ENCODE measurements around the gene CFAP46.

Gene CFAP46

DNA sequence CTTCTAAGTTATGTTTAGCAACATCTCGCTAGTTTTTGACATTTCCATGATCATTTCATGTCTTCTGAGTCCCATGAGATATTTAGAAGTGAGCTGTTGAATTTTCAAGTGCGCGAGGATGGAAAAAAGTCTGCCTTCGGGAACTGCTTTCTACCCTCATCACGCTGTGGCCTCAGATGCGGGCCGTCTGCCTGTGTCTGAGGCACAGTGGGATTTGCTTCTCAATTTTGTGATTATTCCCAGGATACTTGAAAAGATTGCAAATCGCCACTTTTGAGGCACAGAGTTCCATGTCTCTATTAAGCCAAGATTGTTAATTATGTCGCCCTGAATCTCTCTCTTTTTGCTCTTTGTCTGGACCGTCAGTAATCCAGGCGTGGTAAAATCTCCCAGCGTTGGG is 125.7 kb downstream of the CFAP46 start:
- H3K9me3 ChIP-seq (ENCODE audit: control insufficient read depth, insufficient read depth, low read length) = 0 out of 2 replicates have a peak, but pooled peaks cover 4% of the 10 kb centered on the region
- no peak overlapping the region for H3K4me3 ChIP-seq (ENCODE audit: low read depth, low read length)
- H3K9ac ChIP-seq (ENCODE audit: low read depth, low read length) = no peak overlapping the region
- no peaks in the 10 kb centered on the region for H3K27me3 ChIP-seq (ENCODE audit: control insufficient read depth, insufficient read depth, low read length)
- no peaks in the 10 kb centered on the region for H3K4me1 ChIP-seq (ENCODE audit: control insufficient read depth, insufficient read depth, low read length)
- H3K27ac ChIP-seq (ENCODE audit: low read depth, low read length) = no peak overlapping the region
- no peaks in the 10 kb centered on the region for H3K36me3 ChIP-seq (ENCODE audit: control insufficient read depth, insufficient read depth, low read length)

DNA sequence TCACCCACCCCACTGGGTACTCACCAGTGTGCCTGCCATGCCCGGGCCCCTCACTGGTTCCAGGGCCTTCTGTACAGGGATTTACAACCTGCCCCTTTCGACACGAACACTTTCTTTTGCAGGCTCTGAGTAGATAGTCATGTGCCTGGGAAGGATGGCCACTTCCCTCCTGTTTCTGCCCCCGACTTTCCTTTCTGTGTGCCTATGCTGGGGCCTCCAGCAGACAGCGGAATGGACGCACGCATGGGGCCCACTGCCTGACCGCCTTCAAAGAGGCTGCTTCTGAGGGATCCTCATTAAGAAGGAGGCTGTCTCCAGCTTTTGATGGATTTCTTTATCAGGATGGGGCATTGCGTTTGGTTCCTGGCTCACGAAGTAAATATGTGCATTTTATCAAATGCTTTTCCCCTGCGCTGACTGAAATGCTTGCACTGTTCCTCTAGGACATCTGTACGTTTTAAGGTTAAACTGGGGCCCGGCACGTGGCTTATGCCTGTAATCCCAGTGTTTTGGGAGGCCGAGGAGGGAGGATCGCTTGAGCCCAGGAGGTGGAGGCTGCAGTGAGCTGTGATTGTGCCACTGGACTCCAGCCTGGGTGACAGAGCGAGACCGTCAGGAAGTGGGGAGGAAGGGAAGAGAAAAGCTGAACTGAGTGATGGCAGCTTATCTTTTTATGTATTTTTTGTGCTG is 127.1 kb downstream of the CFAP46 start:
- no peaks in the 10 kb centered on the region for H3K27me3 ChIP-seq (ENCODE audit: control insufficient read depth, insufficient read depth, low read length)
- no peak overlapping the region for H3K27ac ChIP-seq (ENCODE audit: low read depth, low read length)
- H3K4me1 ChIP-seq (ENCODE audit: control insufficient read depth, insufficient read depth, low read length) = no peaks in the 10 kb centered on the region
- H3K9ac ChIP-seq (ENCODE audit: low read depth, low read length) = no peak overlapping the region
- H3K36me3 ChIP-seq (ENCODE audit: control insufficient read depth, insufficient read depth, low read length) = no peaks in the 10 kb centered on the region
- no peak overlapping the region for H3K4me3 ChIP-seq (ENCODE audit: low read depth, low read length)
- 0 out of 2 replicates have a peak, but pooled peaks cover 4% of the 10 kb centered on the region for H3K9me3 ChIP-seq (ENCODE audit: control insufficient read depth, insufficient read depth, low read length)

- Histone ChIP-seq H3K4me1 (ENCODE audit: control insufficient read depth, insufficient read depth, low read length) (no peaks in the 10 kb centered on the region), H3K4me3 (ENCODE audit: low read depth, low read length) (no peak overlapping the region), H3K36me3 (ENCODE audit: control insufficient read depth, insufficient read depth, low read length) (no peaks in the 10 kb centered on the region), H3K27me3 (ENCODE audit: control insufficient read depth, insufficient read depth, low read length) (no peaks in the 10 kb centered on the region), H3K27ac (ENCODE audit: low read depth, low read length) (no peak overlapping the region), H3K9me3 (ENCODE audit: control insufficient read depth, insufficient read depth, low read length) (0 out of 2 replicates have a peak, but pooled peaks cover 3% of the 10 kb centered on the region), H3K9ac (ENCODE audit: low read depth, low read length) (no peak overlapping the region)
Measured at GRCh38 chr10:132814469-132814856, 127.9 kb downstream of the CFAP46 start.

GRCh38 chr10:132813560-132814468 is 128.6 kb downstream of the CFAP46 start:
- Histone ChIP-seq H3K9ac (ENCODE audit: low read depth, low read length) (no peak overlapping the region), H3K27me3 (ENCODE audit: control insufficient read depth, insufficient read depth, low read length) (no peaks in the 10 kb centered on the region), H3K36me3 (ENCODE audit: control insufficient read depth, insufficient read depth, low read length) (no peaks in the 10 kb centered on the region), H3K4me1 (ENCODE audit: control insufficient read depth, insufficient read depth, low read length) (no peaks in the 10 kb centered on the region), H3K9me3 (ENCODE audit: control insufficient read depth, insufficient read depth, low read length) (no peaks in the 10 kb centered on the region), H3K27ac (ENCODE audit: low read depth, low read length) (no peak overlapping the region), H3K4me3 (ENCODE audit: low read depth, low read length) (no peak overlapping the region)

- Histone ChIP-seq H3K4me3 (ENCODE audit: low read depth, low read length) (no peak overlapping the region), H3K27ac (ENCODE audit: low read depth, low read length) (no peak overlapping the region), H3K4me1 (ENCODE audit: control insufficient read depth, insufficient read depth, low read length) (no peaks in the 10 kb centered on the region), H3K9ac (ENCODE audit: low read depth, low read length) (no peak overlapping the region), H3K27me3 (ENCODE audit: control insufficient read depth, insufficient read depth, low read length) (no peaks in the 10 kb centered on the region), H3K36me3 (ENCODE audit: control insufficient read depth, insufficient read depth, low read length) (no peaks in the 10 kb centered on the region), H3K9me3 (ENCODE audit: control insufficient read depth, insufficient read depth, low read length) (no peaks in the 10 kb centered on the region)
Measured at GRCh38 chr10:132813001-132813401, 129.4 kb downstream of the CFAP46 start.

GRCh38 chr10:132812520-132812919 is 129.8 kb downstream of the CFAP46 start:
- no peak overlapping the region for H3K27ac ChIP-seq (ENCODE audit: low read depth, low read length)
- H3K9ac ChIP-seq (ENCODE audit: low read depth, low read length) = no peak overlapping the region
- no peak overlapping the region for H3K4me3 ChIP-seq (ENCODE audit: low read depth, low read length)
- no peaks in the 10 kb centered on the region for H3K27me3 ChIP-seq (ENCODE audit: control insufficient read depth, insufficient read depth, low read length)
- no peaks in the 10 kb centered on the region for H3K36me3 ChIP-seq (ENCODE audit: control insufficient read depth, insufficient read depth, low read length)
- H3K9me3 ChIP-seq (ENCODE audit: control insufficient read depth, insufficient read depth, low read length) = no peaks in the 10 kb centered on the region
- no peaks in the 10 kb centered on the region for H3K4me1 ChIP-seq (ENCODE audit: control insufficient read depth, insufficient read depth, low read length)

- no peak overlapping the region for H3K4me3 ChIP-seq (ENCODE audit: low read depth, low read length)
- no peaks in the 10 kb centered on the region for H3K4me1 ChIP-seq (ENCODE audit: control insufficient read depth, insufficient read depth, low read length)
- no peak overlapping the region for H3K9ac ChIP-seq (ENCODE audit: low read depth, low read length)
- H3K27me3 ChIP-seq (ENCODE audit: control insufficient read depth, insufficient read depth, low read length) = no peaks in the 10 kb centered on the region
- H3K9me3 ChIP-seq (ENCODE audit: control insufficient read depth, insufficient read depth, low read length) = no peaks in the 10 kb centered on the region
- H3K27ac ChIP-seq (ENCODE audit: low read depth, low read length) = no peak overlapping the region
- H3K36me3 ChIP-seq (ENCODE audit: control insufficient read depth, insufficient read depth, low read length) = no peaks in the 10 kb centered on the region
Measured at GRCh38 chr10:132811891-132812481, 130.4 kb downstream of the CFAP46 start.

DNA sequence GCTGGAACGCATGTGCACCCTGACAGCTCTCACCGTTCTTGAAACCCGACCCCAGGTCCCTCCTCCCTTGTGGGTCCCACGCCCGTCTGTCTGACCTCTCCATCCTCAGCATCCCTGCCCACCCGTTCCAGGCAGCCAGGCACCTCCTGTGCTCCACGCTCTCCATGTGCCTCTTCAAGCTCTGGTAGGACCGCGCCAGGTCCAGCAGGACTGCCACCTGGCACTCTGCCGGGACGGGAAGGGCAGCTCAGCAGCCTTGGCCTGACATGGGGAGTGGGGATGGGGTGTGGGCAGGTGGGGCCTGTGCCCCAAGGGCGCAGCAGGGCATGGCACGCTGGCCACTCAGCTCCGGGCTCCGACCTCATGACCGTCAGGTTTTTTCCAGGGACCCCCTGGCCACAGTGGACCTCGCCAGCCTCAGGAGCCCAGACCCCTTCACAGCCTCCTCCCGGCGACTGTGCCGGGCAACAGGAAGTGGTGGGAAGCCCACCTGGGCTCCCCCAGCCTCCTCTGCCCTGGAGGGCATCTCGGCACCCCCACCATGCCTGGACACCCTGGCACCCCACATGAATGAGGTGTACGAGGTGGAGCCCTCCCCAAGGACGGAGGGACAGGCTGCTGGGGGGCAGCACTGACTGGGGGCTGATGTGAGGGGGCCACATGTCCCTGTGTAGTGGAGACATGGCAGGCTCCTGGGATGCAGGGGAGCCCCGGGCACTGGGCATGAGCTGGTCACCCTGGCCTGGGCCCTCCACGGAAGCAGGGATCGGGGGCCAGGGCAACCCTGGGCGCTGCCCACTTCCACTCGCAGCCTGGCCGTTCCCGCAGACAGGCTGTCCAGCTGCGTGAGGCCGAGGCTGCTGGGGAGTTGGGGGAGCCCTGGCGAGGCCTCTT is 131.3 kb downstream of the CFAP46 start:
- H3K9me3 ChIP-seq (ENCODE audit: control insufficient read depth, insufficient read depth, low read length) = no peaks in the 10 kb centered on the region
- H3K27me3 ChIP-seq (ENCODE audit: control insufficient read depth, insufficient read depth, low read length) = no peaks in the 10 kb centered on the region
- H3K27ac ChIP-seq (ENCODE audit: low read depth, low read length) = no peak overlapping the region

DNA sequence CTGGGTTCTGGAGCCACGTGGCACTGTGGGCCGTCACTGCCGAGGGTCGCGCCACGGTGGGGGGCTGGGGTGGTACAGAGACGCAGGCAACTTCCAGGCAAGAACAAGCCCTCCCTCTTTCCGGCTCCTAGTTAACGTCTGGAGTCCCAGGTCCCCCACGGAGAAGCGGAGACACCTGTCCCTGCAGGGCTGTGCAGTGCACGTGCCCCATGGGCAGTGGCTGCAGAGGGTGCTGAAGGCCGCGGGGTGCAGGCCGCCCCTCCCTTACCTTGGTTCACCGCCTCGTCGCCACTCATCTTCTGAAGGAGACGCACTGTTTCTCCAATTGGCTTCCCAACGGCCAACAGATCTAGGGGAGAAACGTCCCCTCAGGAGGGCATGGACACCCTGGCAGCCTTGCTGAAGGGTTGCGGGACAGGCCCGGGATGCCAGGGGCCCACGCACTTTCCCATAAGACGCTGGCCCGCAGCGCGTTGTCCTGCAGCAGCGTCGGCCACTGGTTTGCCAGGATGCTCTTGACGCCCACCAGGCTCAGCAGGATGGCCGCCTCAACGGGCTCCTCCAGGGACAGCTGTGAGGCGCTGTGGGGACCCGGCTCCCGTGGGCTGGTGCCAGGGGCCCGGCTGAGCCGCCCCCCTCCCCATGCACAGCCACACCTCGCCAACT is 132.1 kb downstream of the CFAP46 start:
- H3K9me3 ChIP-seq (ENCODE audit: control insufficient read depth, insufficient read depth, low read length) = no peaks in the 10 kb centered on the region
- no peak overlapping the region for H3K27ac ChIP-seq (ENCODE audit: low read depth, low read length)
- H3K4me1 ChIP-seq (ENCODE audit: control insufficient read depth, insufficient read depth, low read length) = no peaks in the 10 kb centered on the region
- H3K9ac ChIP-seq (ENCODE audit: low read depth, low read length) = no peak overlapping the region
- H3K4me3 ChIP-seq (ENCODE audit: low read depth, low read length) = no peak overlapping the region
- no peaks in the 10 kb centered on the region for H3K36me3 ChIP-seq (ENCODE audit: control insufficient read depth, insufficient read depth, low read length)
- H3K27me3 ChIP-seq (ENCODE audit: control insufficient read depth, insufficient read depth, low read length) = no peaks in the 10 kb centered on the region

More for the DNA sequence above, 131.3 kb downstream of the CFAP46 start:
- H3K36me3 ChIP-seq (ENCODE audit: control insufficient read depth, insufficient read depth, low read length) = no peaks in the 10 kb centered on the region
- H3K4me3 ChIP-seq (ENCODE audit: low read depth, low read length) = no peak overlapping the region
- no peak overlapping the region for H3K9ac ChIP-seq (ENCODE audit: low read depth, low read length)
- no peaks in the 10 kb centered on the region for H3K4me1 ChIP-seq (ENCODE audit: control insufficient read depth, insufficient read depth, low read length)
